ENCODE measurements around the gene ITGA11.

The ITGA11 gene

GRCh38 chr15:68420186-68420684 lies 11.7 kb downstream of the ITGA11 start:
- TF ChIP-seq CTCF (IDR thresholded peaks at IDR 0.05), result no peak
- no peak for TF ChIP-seq ZFX (IDR thresholded peaks at IDR 0.05; ENCODE audit: borderline replicate concordance)
- H3K27ac ChIP-seq, result no peak overlapping the region

- TF ChIP-seq ZFX (IDR thresholded peaks at IDR 0.05; ENCODE audit: borderline replicate concordance), result no peak
- no peak for TF ChIP-seq CTCF (IDR thresholded peaks at IDR 0.05)
- H3K27ac ChIP-seq, result no peak overlapping the region
Observed at GRCh38 chr15:68419301-68420175, 12.4 kb downstream of the ITGA11 start.

DNA sequence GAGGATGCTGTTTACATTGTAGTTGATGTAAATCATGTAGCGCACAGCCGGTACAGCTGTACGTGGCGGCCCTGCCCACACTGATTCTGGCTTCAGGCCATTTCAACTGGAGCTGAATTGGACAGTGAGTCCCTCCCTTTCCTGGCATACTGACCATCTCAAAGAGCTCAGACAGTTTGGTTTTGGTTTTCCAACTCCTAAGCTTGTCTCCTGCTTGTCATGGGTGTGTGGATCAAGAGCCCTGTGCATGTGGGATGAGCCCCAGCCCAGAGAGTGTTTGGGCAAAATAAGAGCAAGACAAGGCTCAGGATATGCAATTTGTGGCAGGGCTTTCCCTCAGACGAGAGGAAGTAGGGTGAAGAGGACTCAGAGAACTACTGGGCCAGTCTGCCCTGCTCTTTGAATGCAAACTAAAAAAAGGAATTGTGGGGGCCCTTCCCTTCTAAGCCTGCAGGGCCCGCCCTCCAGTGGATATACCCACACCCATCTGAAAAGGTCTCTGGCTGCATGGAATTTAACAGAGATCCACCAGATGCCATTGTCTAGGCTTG lies 13.3 kb downstream of the ITGA11 start:
- no peak overlapping the region for H3K27ac ChIP-seq
- TF ChIP-seq CTCF (IDR thresholded peaks at IDR 0.05) (no peak), ZFX (IDR thresholded peaks at IDR 0.05; ENCODE audit: borderline replicate concordance) (no peak)

GRCh38 chr15:68417897-68418296 lies 14.1 kb downstream of the ITGA11 start:
- no peak overlapping the region for H3K27ac ChIP-seq
- TF ChIP-seq CTCF (IDR thresholded peaks at IDR 0.05), result no peak

DNA sequence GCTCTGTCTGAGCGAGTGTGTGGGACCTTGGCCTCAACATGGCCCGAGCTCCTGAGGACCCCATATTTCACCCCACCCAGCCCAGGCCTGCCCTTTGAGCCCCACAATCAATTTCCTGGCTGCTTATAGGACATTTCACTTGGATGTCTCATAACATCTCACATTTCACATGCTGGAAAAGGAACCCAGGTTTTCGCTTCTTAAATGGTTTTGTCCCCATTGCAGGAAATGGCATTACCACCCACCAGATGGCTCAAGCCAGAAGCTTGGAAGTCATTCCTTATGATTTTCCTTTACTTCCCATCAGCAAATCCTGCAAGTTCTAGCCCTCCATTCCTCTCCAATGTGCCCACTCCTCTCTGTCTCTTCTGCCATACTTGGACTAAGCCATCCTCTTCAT lies 14.9 kb downstream of the ITGA11 start:
- no peak for TF ChIP-seq CTCF (IDR thresholded peaks at IDR 0.05)
- no peak for TF ChIP-seq ZFX (IDR thresholded peaks at IDR 0.05; ENCODE audit: borderline replicate concordance)
- no peak overlapping the region for H3K27ac ChIP-seq

DNA sequence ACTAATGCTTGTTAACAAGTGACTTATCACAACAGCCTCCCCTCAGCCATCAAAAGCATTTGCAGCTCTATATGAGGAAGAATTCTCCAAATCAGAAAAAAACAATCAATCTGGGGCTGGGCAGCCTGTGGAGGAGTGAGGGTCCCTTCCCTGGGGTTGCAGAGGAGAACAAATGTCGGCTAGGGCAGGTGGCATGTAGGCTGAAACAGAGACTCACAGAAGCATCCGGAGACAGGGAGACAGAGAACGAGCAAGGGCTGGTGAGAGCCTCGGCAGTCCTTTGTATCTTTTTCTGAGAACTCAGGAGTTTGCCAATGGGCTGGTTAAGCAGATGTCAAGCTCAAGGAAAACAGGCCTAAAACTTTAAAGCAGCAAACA lies 15.8 kb downstream of the ITGA11 start:
- TF ChIP-seq ZFX (IDR thresholded peaks at IDR 0.05; ENCODE audit: borderline replicate concordance) (no peak), CTCF (IDR thresholded peaks at IDR 0.05) (no peak)
- H3K27ac ChIP-seq, result no peak overlapping the region

GRCh38 chr15:68415501-68416157 lies 16.3 kb downstream of the ITGA11 start:
- TF ChIP-seq CTCF (IDR thresholded peaks at IDR 0.05) (no peak), ZFX (IDR thresholded peaks at IDR 0.05; ENCODE audit: borderline replicate concordance) (no peak)
- no peak overlapping the region for H3K27ac ChIP-seq
